ENCODE data around the gene ABHD4.
"Not testable (repeated sequence)": the region's sequence is repeated elsewhere in the genome, so short reads cannot be mapped to it uniquely, and the experiment has no call there.

The ABHD4 gene

GRCh38 chr14:22598099-22598895, at the start of gene ABHD4:
Gene ABHD4 (plus strand): TSS chr14:22598300. CDS start chr14:22598307, 7 bp downstream.
- DNase-seq, result peak; percentile 73

GRCh38 chr14:22549324-22549962, 48.7 kb upstream of the ABHD4 start:
- DNase-seq, result no peak

- no peak for DNase-seq
Measured at GRCh38 chr14:22549981-22550673, 48.0 kb upstream of the ABHD4 start.

GRCh38 chr14:22551605-22551997, 46.5 kb upstream of the ABHD4 start:
- no peak for DNase-seq

- DNase-seq, result no peak
Measured at GRCh38 chr14:22552001-22552826, 45.9 kb upstream of the ABHD4 start.

GRCh38 chr14:22552827-22553076, 45.3 kb upstream of the ABHD4 start:
- no peak for DNase-seq

GRCh38 chr14:22553445-22553844, 44.7 kb upstream of the ABHD4 start:
- DNase-seq, result no peak

- not testable (repeated sequence) for DNase-seq
Measured at GRCh38 chr14:22553861-22554497, 44.1 kb upstream of the ABHD4 start.

- no peak for DNase-seq
Measured at GRCh38 chr14:22554498-22555383, 43.4 kb upstream of the ABHD4 start.

- no peak for DNase-seq
Measured at GRCh38 chr14:22555384-22556011, 42.6 kb upstream of the ABHD4 start.

- DNase-seq, result no peak
Measured at GRCh38 chr14:22556021-22556989, 41.8 kb upstream of the ABHD4 start.

- DNase-seq, result peak; percentile 75
Measured at GRCh38 chr14:22556990-22557623, 41.0 kb upstream of the ABHD4 start.

- DNase-seq, result no peak
Measured at GRCh38 chr14:22557846-22558220, 40.3 kb upstream of the ABHD4 start.

- DNase-seq, result no peak
Measured at GRCh38 chr14:22558221-22558913, 39.7 kb upstream of the ABHD4 start.

GRCh38 chr14:22559041-22559440, 39.1 kb upstream of the ABHD4 start:
- DNase-seq, result no peak

- peak; percentile 48 for DNase-seq
Measured at GRCh38 chr14:22560662-22561365, 37.3 kb upstream of the ABHD4 start.

GRCh38 chr14:22561366-22561660, 36.8 kb upstream of the ABHD4 start:
- no peak for DNase-seq
